GM19395 (cell line): Measurements from ENCODE around the gene KCNA1.

Experiments
- ATAC-seq: cut with Tn5 transposase; IDR thresholded peaks from one replicate; pipeline ENCODE4 v1.9.1; 2021; ENCODE audit warnings: mild to moderate bottlenecking, moderate library complexity; ENCODE audit not compliant: unreplicated experiment

KCNA1 gene

DNA sequence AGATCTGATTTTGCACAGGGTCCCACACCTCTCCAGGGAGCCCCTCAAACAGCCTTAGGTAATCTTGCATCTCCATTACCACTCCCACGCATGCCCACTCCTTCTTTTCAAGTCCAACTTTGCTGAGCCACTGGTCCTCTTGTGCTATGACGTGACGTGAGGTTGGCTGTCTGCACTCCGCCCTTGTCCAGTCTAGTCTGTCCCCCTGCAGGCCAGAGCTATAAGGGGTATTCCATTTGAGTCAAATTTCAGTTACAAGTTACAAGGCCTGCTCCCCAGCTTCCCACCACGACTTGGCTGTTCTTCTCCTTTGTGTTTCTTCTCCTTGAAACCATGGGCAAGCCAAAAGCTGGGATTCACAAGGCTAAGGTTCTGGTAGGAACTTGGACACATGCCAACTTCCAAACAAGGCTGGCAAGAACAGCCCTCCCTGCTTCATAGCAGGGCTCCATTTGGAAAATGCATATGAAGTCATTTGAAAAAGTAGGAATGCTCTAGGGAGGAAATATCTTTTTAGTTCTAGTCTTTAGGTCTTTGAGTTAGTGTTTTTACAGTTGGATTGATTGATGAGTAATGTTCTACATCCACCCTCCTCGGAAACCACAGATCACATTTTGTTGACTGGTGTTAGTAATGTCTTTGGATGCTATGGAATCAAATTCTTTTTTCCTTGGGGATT is 49.1 kb downstream of the KCNA1 start:
- no peak for ATAC-seq

DNA sequence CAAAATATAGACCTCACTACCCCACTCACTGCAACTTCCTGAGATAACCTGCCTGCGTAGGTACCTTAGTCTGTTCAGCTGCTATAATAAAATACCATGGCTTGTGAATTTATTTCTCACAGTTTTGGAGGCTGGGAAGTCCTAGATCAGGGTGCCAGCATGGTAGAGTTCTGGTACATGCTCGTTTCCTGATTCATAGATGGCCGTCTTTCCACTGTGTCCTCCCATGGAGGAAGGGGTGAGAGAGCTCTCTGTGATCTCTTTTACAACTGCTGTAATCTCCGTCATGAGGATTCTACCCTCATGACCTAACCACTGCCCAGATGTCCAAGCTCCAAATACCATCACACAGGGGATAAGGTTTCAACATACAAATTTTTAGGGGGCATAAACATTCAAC is 49.7 kb downstream of the KCNA1 start:
- no peak for ATAC-seq

DNA sequence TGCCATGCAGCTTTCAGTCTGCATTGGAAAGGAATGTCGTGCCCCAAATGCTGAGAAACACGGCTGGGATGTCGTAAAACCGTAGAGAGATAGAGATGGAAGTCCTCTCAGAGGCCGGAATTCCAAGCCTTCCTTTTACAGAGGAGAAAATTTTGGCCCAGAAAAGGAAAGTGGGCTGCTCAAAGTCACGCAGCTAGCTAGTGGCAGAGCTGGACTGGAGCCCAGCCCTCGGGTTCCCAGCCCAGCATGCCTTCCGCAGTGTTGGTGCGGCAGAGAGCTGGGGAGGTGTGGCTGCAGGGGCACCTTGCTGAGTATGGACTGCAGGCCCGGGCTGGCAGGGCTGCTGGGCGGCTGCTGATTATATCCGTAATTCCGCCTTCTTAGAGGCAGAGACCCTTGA is 50.3 kb downstream of the KCNA1 start:
- no peak for ATAC-seq

DNA sequence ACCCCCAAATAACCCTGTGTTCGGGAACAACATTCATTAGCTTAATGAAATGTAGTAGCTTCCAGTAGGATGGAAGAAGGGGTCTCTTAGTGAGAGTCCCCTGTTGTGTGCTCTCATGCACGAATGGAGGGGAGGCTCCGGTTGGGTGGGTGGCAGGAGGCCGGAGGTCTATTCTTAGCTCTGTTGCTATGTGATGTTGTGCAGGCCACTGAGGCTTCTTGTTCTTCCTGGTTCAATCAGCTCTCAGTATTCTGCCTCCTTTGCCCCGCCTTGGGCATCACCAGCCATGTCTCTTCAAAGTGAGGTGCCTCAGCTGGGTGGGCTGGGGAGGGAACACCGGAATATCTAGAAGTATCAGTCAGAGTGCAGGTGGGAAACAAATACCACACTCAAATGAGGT is 50.8 kb downstream of the KCNA1 start:
- no peak for ATAC-seq

DNA sequence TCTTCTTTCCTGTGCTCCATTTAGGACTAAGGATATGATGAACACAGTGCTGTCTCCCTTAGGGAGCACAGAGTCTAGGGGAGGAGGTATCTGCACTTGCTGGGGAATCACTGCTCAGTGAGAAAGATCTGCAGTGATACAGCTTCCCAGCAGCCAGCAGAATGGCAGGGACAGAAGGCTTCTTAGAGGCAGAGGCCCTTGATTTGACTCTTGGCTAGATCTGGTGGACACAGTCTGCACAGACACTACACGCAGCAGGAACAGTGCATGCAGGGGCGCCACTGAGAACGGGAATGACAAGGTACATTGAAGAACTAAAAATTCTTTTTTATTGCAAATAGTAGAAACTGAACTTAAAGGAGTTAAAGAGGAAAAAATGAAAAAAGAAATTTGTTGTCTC is 51.6 kb downstream of the KCNA1 start:
- no peak for ATAC-seq

DNA sequence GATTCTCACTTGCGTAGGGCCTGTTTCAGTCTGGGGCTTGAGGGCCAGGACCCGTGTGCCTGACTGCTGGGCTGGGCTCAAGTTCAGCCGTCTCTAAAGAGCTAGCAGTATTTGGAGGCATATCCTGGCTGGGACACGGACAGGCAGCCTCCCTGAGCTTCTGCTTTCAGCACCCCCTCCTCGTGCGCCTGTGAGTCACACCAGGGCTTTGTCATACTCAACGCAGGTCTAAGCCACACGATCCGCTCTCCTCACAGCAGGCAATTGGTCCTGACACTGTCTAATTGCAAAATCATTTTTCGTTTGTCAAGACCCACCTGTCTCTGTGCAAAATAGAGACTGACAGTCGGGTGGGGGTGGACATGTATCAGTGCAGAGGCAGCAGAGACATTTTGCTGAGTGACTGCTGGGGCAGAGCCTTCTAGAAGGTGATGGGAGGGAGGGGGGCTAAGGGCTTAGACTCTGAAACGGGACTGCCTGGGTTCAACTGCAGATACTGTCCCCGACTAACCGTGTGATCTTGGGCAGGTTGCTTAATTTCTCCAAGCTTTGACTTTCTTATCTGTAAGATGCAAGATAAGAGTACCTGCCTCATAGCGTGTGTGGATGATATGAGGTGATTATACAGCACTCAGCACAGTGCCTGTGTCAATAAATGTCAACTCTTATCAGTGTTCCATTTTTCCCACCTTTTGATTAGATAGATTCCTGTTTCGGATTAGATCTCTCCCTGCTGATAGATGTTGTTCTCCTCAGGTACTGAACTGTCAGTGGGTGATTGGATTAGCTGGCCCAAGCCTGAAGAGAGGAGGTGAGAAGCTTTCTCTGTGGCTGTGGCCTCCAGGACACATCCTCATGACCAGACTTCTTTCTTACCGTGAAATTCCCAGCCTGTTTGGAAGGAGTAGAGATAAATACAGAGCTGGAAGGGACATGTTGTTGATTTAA is 53.1 kb downstream of the KCNA1 start:
- ATAC-seq, result no peak
